ENCODE data around the gene GPR139. TPM values are rescaled to one million over a fixed set of nuclear protein-coding genes. Genes with fewer than 3 reads are reported as not detected.

GPR139 gene
- total RNA-seq, 1 donor from 2014 or later = not detected

Other genes starting within 250 kb of the GPR139 start
- gene GPRC5B, start 189.0 kb downstream of the GPR139 start, total RNA-seq = 39.3 and 109 TPM in 2 replicates

Data from dermis microvascular lymphatic vessel endothelial cell (primary cell).